ENCODE data around the gene MARVELD3.

MARVELD3 gene

GRCh38 chr16:71645450-71645849 lies 19.5 kb downstream of the MARVELD3 start:
- H4K20me1 ChIP-seq (ENCODE audit: control insufficient read depth, insufficient read depth, low read depth, low read length), result no peaks in the 10 kb centered on the region
- H3K79me2 ChIP-seq (ENCODE audit: control insufficient read depth, low read length), result no peaks in the 10 kb centered on the region
- H3K9me3 ChIP-seq (ENCODE audit: control insufficient read depth, insufficient read depth, low read length), result no peaks in the 10 kb centered on the region
- no peaks in the 10 kb centered on the region for H3K9me2 ChIP-seq (replicated peaks; ENCODE audit: control insufficient read depth, low read length)
- H3K4me1 ChIP-seq (ENCODE audit: control insufficient read depth, low read length), result no peaks in the 10 kb centered on the region
- H3K36me3 ChIP-seq (ENCODE audit: control insufficient read depth, low read length), result peaks cover 8% of the 10 kb centered on the region; the same call in 1 of the 2 replicates
- no peak for TF ChIP-seq EZH2phosphoT487 (IDR thresholded peaks at IDR 0.05; ENCODE audit: borderline replicate concordance, low read length)
- peak; percentile 57 for TF ChIP-seq CTCF (IDR thresholded peaks at IDR 0.05; ENCODE audit: low read depth, low read length, poor library complexity, severe bottlenecking)
- no peak overlapping the region for H3K4me3 ChIP-seq (ENCODE audit: low read length)
- no peaks in the 10 kb centered on the region for H3K27me3 ChIP-seq (ENCODE audit: control insufficient read depth, low read length)
- H3K4me2 ChIP-seq (ENCODE audit: low read length), result no peak overlapping the region
- H3K27ac ChIP-seq (ENCODE audit: low read depth, low read length), result no peak overlapping the region
- H3F3A ChIP-seq (ENCODE audit: control insufficient read depth, insufficient read depth), result no peaks in the 10 kb centered on the region

- Histone ChIP-seq H3K9me3 (ENCODE audit: control insufficient read depth, insufficient read depth, low read length) (no peaks in the 10 kb centered on the region), H3K4me2 (ENCODE audit: low read length) (no peak overlapping the region), H3K4me1 (ENCODE audit: control insufficient read depth, low read length) (no peaks in the 10 kb centered on the region), H3K27me3 (ENCODE audit: control insufficient read depth, low read length) (no peaks in the 10 kb centered on the region), H3K27ac (ENCODE audit: low read depth, low read length) (no peak overlapping the region), H3K36me3 (ENCODE audit: control insufficient read depth, low read length) (peaks cover 8% of the 10 kb centered on the region; the same call in 1 of the 2 replicates), H3K9me2 (replicated peaks; ENCODE audit: control insufficient read depth, low read length) (no peaks in the 10 kb centered on the region), H4K20me1 (ENCODE audit: control insufficient read depth, insufficient read depth, low read depth, low read length) (no peaks in the 10 kb centered on the region), H3K4me3 (ENCODE audit: low read length) (no peak overlapping the region), H3K79me2 (ENCODE audit: control insufficient read depth, low read length) (no peaks in the 10 kb centered on the region), H3F3A (ENCODE audit: control insufficient read depth, insufficient read depth) (0 out of 2 replicates have a peak, but pooled peaks cover 2% of the 10 kb centered on the region)
- TF ChIP-seq CTCF (IDR thresholded peaks at IDR 0.05; ENCODE audit: low read depth, low read length, poor library complexity, severe bottlenecking), result no peak
- TF ChIP-seq EZH2phosphoT487 (IDR thresholded peaks at IDR 0.05; ENCODE audit: borderline replicate concordance, low read length), result no peak
Observed at GRCh38 chr16:71647391-71647790, 21.4 kb downstream of the MARVELD3 start.

- no peak overlapping the region for H3K27ac ChIP-seq (ENCODE audit: low read depth, low read length)
- no peaks in the 10 kb centered on the region for H3K9me2 ChIP-seq (replicated peaks; ENCODE audit: control insufficient read depth, low read length)
- peaks cover 15% of the 10 kb centered on the region for H3K36me3 ChIP-seq (ENCODE audit: control insufficient read depth, low read length)
- H3K4me3 ChIP-seq (ENCODE audit: low read length), result no peak overlapping the region
- 0 out of 2 replicates have a peak, but pooled peaks cover 2% of the 10 kb centered on the region for H3F3A ChIP-seq (ENCODE audit: control insufficient read depth, insufficient read depth)
- no peaks in the 10 kb centered on the region for H3K4me1 ChIP-seq (ENCODE audit: control insufficient read depth, low read length)
- H3K9me3 ChIP-seq (ENCODE audit: control insufficient read depth, insufficient read depth, low read length), result no peaks in the 10 kb centered on the region
- H3K79me2 ChIP-seq (ENCODE audit: control insufficient read depth, low read length), result no peaks in the 10 kb centered on the region
- H4K20me1 ChIP-seq (ENCODE audit: control insufficient read depth, insufficient read depth, low read depth, low read length), result no peaks in the 10 kb centered on the region
- no peak overlapping the region for H3K4me2 ChIP-seq (ENCODE audit: low read length)
- H3K27me3 ChIP-seq (ENCODE audit: control insufficient read depth, low read length), result no peaks in the 10 kb centered on the region
- no peak for TF ChIP-seq EZH2phosphoT487 (IDR thresholded peaks at IDR 0.05; ENCODE audit: borderline replicate concordance, low read length)
- no peak for TF ChIP-seq CTCF (IDR thresholded peaks at IDR 0.05; ENCODE audit: low read depth, low read length, poor library complexity, severe bottlenecking)
Observed at GRCh38 chr16:71648162-71648561, 22.2 kb downstream of the MARVELD3 start.

Measured in DOHH2 (cell line).